ENCODE results near the gene SIN3A.

DNA sequence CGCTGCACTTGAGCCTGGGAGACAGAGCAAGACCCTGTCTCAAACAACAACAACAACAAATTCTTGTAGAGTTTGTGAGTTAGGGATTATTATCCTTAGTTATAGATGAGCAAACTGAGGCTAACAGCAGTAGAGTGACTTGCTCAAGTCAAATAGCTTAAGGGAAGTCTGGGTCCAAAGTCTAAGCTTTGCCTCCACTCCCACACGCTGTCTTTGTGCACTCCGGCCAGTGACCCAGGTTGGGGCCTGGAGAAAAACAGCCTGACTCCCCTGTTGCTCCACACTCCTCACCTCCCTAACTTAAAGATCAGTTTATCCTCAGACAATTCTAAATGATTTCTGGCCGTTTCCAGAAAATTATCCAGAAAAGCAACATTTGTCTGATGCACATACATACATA is 9.2 kb upstream of the SIN3A start:
- no peak for TF ChIP-seq CTCF (IDR thresholded peaks at IDR 0.05)
- TF ChIP-seq EZH2 (IDR thresholded peaks at IDR 0.05; ENCODE audit: borderline replicate concordance, insufficient read depth, low read depth, low read length, poor library complexity, severe bottlenecking) = no peak
